Esophagus muscularis mucosa (tissue), 4 donors: ENCODE results near the gene TCAF2.
"Not testable (repeated sequence)": the region's sequence is repeated elsewhere in the genome, so short reads cannot be mapped to it uniquely, and the experiment has no call there.

Experiments
- CTCF ChIP-seq, 3 experiments: fragments of 200-600 bp in 2 of 3; fragments of 450-650 bp in 1 of 3; sonication (generic) in 2 of 3; IDR thresholded peaks; one replicate each; pipeline ENCODE4 v1.5.1; 2017 to 2019; ENCODE audit warnings: antibody characterized with exemption in 3 of 3, mild to moderate bottlenecking in 2 of 3, moderate library complexity in 1 of 3
- EP300 ChIP-seq: sonication (generic); formaldehyde crosslinking; IDR thresholded peaks from one replicate; pipeline ENCODE4 v1.6.1; 2017; ENCODE audit warnings: antibody characterized with exemption
- POLR2A ChIP-seq: fragments of 450-650 bp; IDR thresholded peaks from one replicate; pipeline ENCODE4 v1.6.1; 2017; ENCODE audit warnings: antibody characterized with exemption, moderate library complexity, mild to moderate bottlenecking, low read depth
- POLR2AphosphoS5 ChIP-seq, 2 donors: sonication (generic); formaldehyde crosslinking; IDR thresholded peaks; one replicate each; pipeline ENCODE4 v1.6.1; 2017; ENCODE audit warnings: antibody characterized with exemption in 2 of 2

- not testable (repeated sequence) for TF ChIP-seq EP300; CTCF (IDR thresholded peaks at IDR 0.05); POLR2A; POLR2AphosphoS5 (IDR thresholded peaks at IDR 0.05)
Observed at GRCh38 chr7:143603549-143603948, 17.2 kb upstream of the TCAF2 start.
